H1 (cell line): ENCODE results near the gene GLUL.

Source experiments
- ATF3 ChIP-seq: IDR thresholded peaks from 2 replicates; pipeline ENCODE4 v1.6.1; 2011; ENCODE audit warnings: low read depth, mild to moderate bottlenecking, low read length; ENCODE audit not compliant: insufficient read depth
- KDM1A ChIP-seq: fragments of 200-600, 300-600 bp; sonication (generic); IDR thresholded peaks from 2 replicates; pipeline ENCODE4 v1.7.1; 2016; ENCODE audit warnings: mild to moderate bottlenecking, low read length, borderline replicate concordance
- POLR2A ChIP-seq, 2 experiments: IDR thresholded peaks; 1 replicate in 1 of 2; 2 replicates in 1 of 2; pipeline ENCODE4 v1.6.1; 2011; ENCODE audit warnings: low read depth in 2 of 2, low read length in 2 of 2, mild to moderate bottlenecking in 2 of 2; ENCODE audit errors: control extremely low read depth in 1 of 2
- TF ChIP-seq, protein P1 (sequence below), 3 experiments: IDR thresholded peaks; 1 replicate in 2 of 3; 2 replicates in 1 of 3; pipeline versions ENCODE4 v1.5.1 to v1.6.1; 2011; ENCODE audit warnings: low read length in 3 of 3, mild to moderate bottlenecking in 3 of 3, inconsistent platforms in 2 of 3, low read depth in 1 of 3, moderate library complexity in 1 of 3; ENCODE audit not compliant: insufficient read depth in 1 of 3; ENCODE audit errors: control extremely low read depth in 1 of 3

- no peak; a peak in 1 of 3 replicates for TF ChIP-seq POLR2A (IDR thresholded peaks at IDR 0.05; ENCODE audit: control extremely low read depth in 1 of 2, low read depth in 2 of 2, low read length in 2 of 2)
- TF ChIP-seq KDM1A = no peak
- TF ChIP-seq, protein P1, sequence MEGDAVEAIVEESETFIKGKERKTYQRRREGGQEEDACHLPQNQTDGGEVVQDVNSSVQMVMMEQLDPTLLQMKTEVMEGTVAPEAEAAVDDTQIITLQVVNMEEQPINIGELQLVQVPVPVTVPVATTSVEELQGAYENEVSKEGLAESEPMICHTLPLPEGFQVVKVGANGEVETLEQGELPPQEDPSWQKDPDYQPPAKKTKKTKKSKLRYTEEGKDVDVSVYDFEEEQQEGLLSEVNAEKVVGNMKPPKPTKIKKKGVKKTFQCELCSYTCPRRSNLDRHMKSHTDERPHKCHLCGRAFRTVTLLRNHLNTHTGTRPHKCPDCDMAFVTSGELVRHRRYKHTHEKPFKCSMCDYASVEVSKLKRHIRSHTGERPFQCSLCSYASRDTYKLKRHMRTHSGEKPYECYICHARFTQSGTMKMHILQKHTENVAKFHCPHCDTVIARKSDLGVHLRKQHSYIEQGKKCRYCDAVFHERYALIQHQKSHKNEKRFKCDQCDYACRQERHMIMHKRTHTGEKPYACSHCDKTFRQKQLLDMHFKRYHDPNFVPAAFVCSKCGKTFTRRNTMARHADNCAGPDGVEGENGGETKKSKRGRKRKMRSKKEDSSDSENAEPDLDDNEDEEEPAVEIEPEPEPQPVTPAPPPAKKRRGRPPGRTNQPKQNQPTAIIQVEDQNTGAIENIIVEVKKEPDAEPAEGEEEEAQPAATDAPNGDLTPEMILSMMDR (IDR thresholded peaks at IDR 0.05; ENCODE audit: control extremely low read depth in 1 of 3, insufficient read depth in 1 of 3, low read depth in 1 of 3, low read length in 3 of 3) = no peak
- TF ChIP-seq ATF3 = no peak
Measured at GRCh38 chr1:182389619-182390047, 2.0 kb downstream of the GLUL start.
